GM23248 (cell line): Measurements from ENCODE around the gene SNAP91. TPM values are rescaled to one million over a fixed set of nuclear protein-coding genes. Genes with fewer than 3 reads are reported as not detected.
"Not testable (repeated sequence)": the region's sequence is repeated elsewhere in the genome, so short reads cannot be mapped to it uniquely, and the experiment has no call there.

Experiments
- DNase-seq: peaks from one replicate; pipeline ENCODE4 v3.0.0-alpha.2; 2015
- H2AFZ ChIP-seq: fragments of 200-600 bp; sonication (generic); 2 replicates; pipeline ENCODE4 v1.6.1; 2016; ENCODE audit warnings: antibody characterized with exemption
- H3F3A ChIP-seq: fragments of 200-600 bp; sonication (generic); 2 replicates; pipeline ENCODE4 v1.6.1; 2016; ENCODE audit warnings: mild to moderate bottlenecking, antibody characterized with exemption, mixed run types; ENCODE audit not compliant: insufficient read depth
- H3K27ac ChIP-seq: fragments of 200-600 bp; sonication (generic); 2 replicates; pipeline ENCODE4 v1.5.1; 2016; ENCODE audit warnings: mild to moderate bottlenecking
- H3K27me3 ChIP-seq: fragments of 200-600 bp; sonication (generic); replicated peaks from 2 replicates; pipeline ENCODE4 v1.6.1; 2016; ENCODE audit warnings: mild to moderate bottlenecking; ENCODE audit not compliant: insufficient read depth
- H3K36me3 ChIP-seq: fragments of 200-600 bp; sonication (generic); 2 replicates; pipeline ENCODE4 v1.6.1; 2016; ENCODE audit warnings: low read depth, mild to moderate bottlenecking
- H3K4me1 ChIP-seq: fragments of 200-600 bp; sonication (generic); 2 replicates; pipeline ENCODE4 v1.6.1; 2016; ENCODE audit warnings: mild to moderate bottlenecking; ENCODE audit not compliant: insufficient read depth
- H3K4me2 ChIP-seq: fragments of 200-600 bp; sonication (generic); one replicate; pipeline ENCODE4 v1.6.1; 2016; ENCODE audit warnings: mild to moderate bottlenecking; ENCODE audit not compliant: unreplicated experiment
- H3K4me3 ChIP-seq: fragments of 200-600 bp; sonication (generic); 2 replicates; pipeline ENCODE4 v1.5.1; 2016; ENCODE audit warnings: mild to moderate bottlenecking
- H3K79me2 ChIP-seq: fragments of 200-600 bp; sonication (generic); 2 replicates; pipeline ENCODE4 v1.6.1; 2016; ENCODE audit warnings: mild to moderate bottlenecking; ENCODE audit not compliant: insufficient read depth
- H3K9ac ChIP-seq: fragments of 200-600 bp; sonication (generic); 2 replicates; pipeline ENCODE4 v1.6.1; 2016; ENCODE audit warnings: mild to moderate bottlenecking
- H3K9me2 ChIP-seq: fragments of 200-600 bp; sonication (generic); 2 replicates; pipeline ENCODE4 v1.6.1; 2016; ENCODE audit warnings: mixed run types, mild to moderate bottlenecking, moderate library complexity; ENCODE audit not compliant: insufficient read depth
- H3K9me3 ChIP-seq: fragments of 200-600 bp; sonication (generic); one replicate; pipeline ENCODE4 v1.6.1; 2017; ENCODE audit warnings: low read depth
- H4K20me1 ChIP-seq: fragments of 200-600 bp; sonication (generic); 2 replicates; pipeline ENCODE4 v1.6.0; 2016; ENCODE audit not compliant: insufficient read depth
- EZH2 ChIP-seq: fragments of 200-600 bp; sonication (generic); IDR thresholded peaks from 2 replicates; pipeline ENCODE4 v1.6.1; 2018; ENCODE audit warnings: antibody characterized with exemption, mild to moderate bottlenecking; ENCODE audit not compliant: insufficient read depth, poor library complexity, severe bottlenecking
- EZH2phosphoT487 ChIP-seq: fragments of 200-600 bp; sonication (generic); IDR thresholded peaks from 2 replicates; pipeline ENCODE4 v1.6.1; 2018; ENCODE audit warnings: antibody characterized with exemption, moderate library complexity, mild to moderate bottlenecking, low read depth; ENCODE audit not compliant: insufficient read depth
- WGBS, 2 experiments: methylation state at CpG; one replicate each; pipeline ENCODE4 v1.1.6; 2015 to 2017; ENCODE audit warnings: low lambda C conversion rate in 2 of 2, low coverage in 1 of 2; ENCODE audit errors: missing lambda C conversion rate in 2 of 2; 5-methylcytosine and 5-hydroxymethylcytosine counted together
- in situ Hi-C: fragments of 300-500 bp; cut with MboI; formaldehyde crosslinking; loops from 2 replicates; pipeline ENCODE4 v1.15.0; 2020
- polyA plus RNA-seq: library from polyadenylated mRNA; unstranded; fragments of >200 nt; fragmentation: Nextera tagmentation; extraction: Ambion mirVana; gene quantifications from 2 replicates; pipeline ENCODE4 v1.2.1, GENCODE V29; 2016
- total RNA-seq: library from RNA; depleted of rRNA; stranded (reverse); fragments of >200 nt; shearing (Covaris generic); gene quantifications from 2 replicates; pipeline ENCODE4 v1.2.3, GENCODE V29; 2014

The SNAP91 gene
- total and polyA plus RNA-seq, 2 experiments from 2014 or later, result not detected

GRCh38 chr6:83637953-83638352, 70.9 kb downstream of the SNAP91 start:
- H3K27me3 ChIP-seq, result peaks cover 5% of the 10 kb centered on the region; the same call in 1 of the 2 replicates
- no peak overlapping the region for H2AFZ ChIP-seq
- H3K9me3 ChIP-seq, result no peaks in the 10 kb centered on the region
- TF ChIP-seq EZH2, result no peak
- no peak for TF ChIP-seq EZH2phosphoT487
- no peak overlapping the region for H3K27ac ChIP-seq
- H3K79me2 ChIP-seq, result no peaks in the 10 kb centered on the region
- no peaks in the 10 kb centered on the region for H3K4me1 ChIP-seq
- no peaks in the 10 kb centered on the region for H3K36me3 ChIP-seq
- in situ Hi-C loops, result no loop called here
- H3K4me2 ChIP-seq, result no peak overlapping the region
- H3K4me3 ChIP-seq, result no peak overlapping the region
- WGBS, 2 experiments, result 65 to 68% methylated on average over 7 of the region's 7 CpGs
- H3K9ac ChIP-seq, result no peak overlapping the region
- no peak for DNase-seq
- no peaks in the 10 kb centered on the region for H3K9me2 ChIP-seq
- no peaks in the 10 kb centered on the region for H4K20me1 ChIP-seq
- no peaks in the 10 kb centered on the region for H3F3A ChIP-seq

GRCh38 chr6:83636800-83637199, 72.1 kb downstream of the SNAP91 start:
- H3K9ac ChIP-seq, result no peak overlapping the region
- no peaks in the 10 kb centered on the region for H3K4me1 ChIP-seq
- WGBS, 2 experiments, result 48% methylated on average over 7 of the region's 7 CpGs
- no peaks in the 10 kb centered on the region for H3K9me3 ChIP-seq
- no peaks in the 10 kb centered on the region for H3F3A ChIP-seq
- H3K79me2 ChIP-seq, result no peaks in the 10 kb centered on the region
- no peak for TF ChIP-seq EZH2phosphoT487
- no peak for TF ChIP-seq EZH2
- no peaks in the 10 kb centered on the region for H3K9me2 ChIP-seq
- no peaks in the 10 kb centered on the region for H4K20me1 ChIP-seq
- no peaks in the 10 kb centered on the region for H3K36me3 ChIP-seq
- H3K4me2 ChIP-seq, result no peak overlapping the region
- peaks cover 5% of the 10 kb centered on the region; the same call in 1 of the 2 replicates for H3K27me3 ChIP-seq
- no peak overlapping the region for H3K4me3 ChIP-seq
- no peak for DNase-seq
- no peak overlapping the region for H2AFZ ChIP-seq
- in situ Hi-C loops, result no loop called here
- no peak overlapping the region for H3K27ac ChIP-seq

GRCh38 chr6:83633609-83634008, 75.3 kb downstream of the SNAP91 start:
- no peaks in the 10 kb centered on the region for H3K79me2 ChIP-seq
- H2AFZ ChIP-seq, result no peak overlapping the region
- H3K9ac ChIP-seq, result no peak overlapping the region
- H3K4me1 ChIP-seq, result no peaks in the 10 kb centered on the region
- TF ChIP-seq EZH2 (no peak), EZH2phosphoT487 (no peak)
- in situ Hi-C loops, result no loop called here
- no peak overlapping the region for H3K4me2 ChIP-seq
- H3K9me3 ChIP-seq, result no peaks in the 10 kb centered on the region
- WGBS, 2 experiments, result 20 to 24% methylated on average over 5 of the region's 5 CpGs
- H3K36me3 ChIP-seq, result no peaks in the 10 kb centered on the region
- no peak overlapping the region for H3K4me3 ChIP-seq
- H4K20me1 ChIP-seq, result no peaks in the 10 kb centered on the region
- DNase-seq, result no peak
- H3F3A ChIP-seq, result no peaks in the 10 kb centered on the region
- H3K27me3 ChIP-seq, result peaks cover 5% of the 10 kb centered on the region; the same call in 1 of the 2 replicates
- H3K9me2 ChIP-seq, result no peaks in the 10 kb centered on the region
- no peak overlapping the region for H3K27ac ChIP-seq

- Histone ChIP-seq H3K27ac (no peak overlapping the region), H3K79me2 (no peaks in the 10 kb centered on the region), H3K9me2 (no peaks in the 10 kb centered on the region), H3K9ac (no peak overlapping the region), H4K20me1 (no peaks in the 10 kb centered on the region), H2AFZ (no peak overlapping the region), H3K4me3 (no peak overlapping the region), H3K36me3 (no peaks in the 10 kb centered on the region), H3F3A (no peaks in the 10 kb centered on the region), H3K4me1 (no peaks in the 10 kb centered on the region), H3K4me2 (no peak overlapping the region), H3K27me3 (peaks cover 5% of the 10 kb centered on the region; the same call in 1 of the 2 replicates), H3K9me3 (no peaks in the 10 kb centered on the region)
- in situ Hi-C loops, result no loop called here
- WGBS, 2 experiments, result 31 to 34% methylated on average over 2 of the region's 2 CpGs
- TF ChIP-seq EZH2, result no peak
- no peak for TF ChIP-seq EZH2phosphoT487
- no peak for DNase-seq
Measured at GRCh38 chr6:83633149-83633548, 75.8 kb downstream of the SNAP91 start.

- H3K4me1 ChIP-seq, result not testable (repeated sequence)
- 47 to 57% methylated on average over 4 of the region's 4 CpGs for WGBS, 2 experiments
Measured at GRCh38 chr6:83629908-83630307, 79.0 kb downstream of the SNAP91 start.

More at GRCh38 chr6:83629908-83630307, 79.0 kb downstream of the SNAP91 start:
- H3K4me2 ChIP-seq, H3F3A ChIP-seq, DNase-seq, H4K20me1 ChIP-seq, H3K9ac ChIP-seq, H3K9me3 ChIP-seq, H3K27me3 ChIP-seq, H2AFZ ChIP-seq, in situ Hi-C loops, H3K4me3 ChIP-seq, H3K9me2 ChIP-seq, H3K36me3 ChIP-seq, H3K79me2 ChIP-seq, H3K27ac ChIP-seq: not testable (repeated sequence)
